HCT116 (cell line): Measurements from ENCODE around the gene PSMB9. TPM values are rescaled to one million over a fixed set of nuclear protein-coding genes. Genes with fewer than 3 reads are reported as not detected.

Experiments
- ATAC-seq: fragments of 200-7000 bp; cut with Tn5 transposase; 2 replicates; pipeline ENCODE4 v1.9.1; 2020; ENCODE audit warnings: mild to moderate bottlenecking, moderate library complexity
- BruUV-seq: library from RNA; stranded (reverse); fragments of 400-500 nt; replicated peaks from 2 replicates; lab custom pipeline; 2021; lab: Mats Ljungman, UMichigan
- CTCF ChIA-PET: fragments of 300-600 bp; sonication (Branson Sonifier 250); formaldehyde crosslinking; loops from one replicate; lab custom pipeline; 2021; ENCODE audit warnings: antibody characterized with exemption; lab: Charles Lee
- POLR2A ChIA-PET: fragments of 300-600, 350-600 bp; sonication (Branson Sonifier 250); formaldehyde crosslinking; loops from one replicate; lab custom pipeline; 2021; ENCODE audit warnings: antibody characterized with exemption; lab: Charles Lee
- RAD21 ChIA-PET, 2 experiments: fragments of 300-600 bp; sonication (Branson Sonifier 250); formaldehyde crosslinking; loops; one replicate each; lab custom pipeline; 2023; ENCODE audit warnings: low total read pairs in 2 of 2; ENCODE audit not compliant: uncharacterized antibody in 2 of 2, unreplicated experiment in 2 of 2, low non-redundant PET in 1 of 2; lab: Charles Lee
- DNase-seq: peaks from one replicate; pipeline ENCODE4 v3.0.0-alpha.2; 2010; ENCODE audit warnings: low read depth, low spot score
- H2AFZ ChIP-seq: fragments of 200-600 bp; shearing (Covaris generic), sonication (generic); 2 replicates; pipeline ENCODE4 v1.6.1; 2017; ENCODE audit warnings: low read depth, mixed run types, mixed read lengths, antibody characterized with exemption, low read length; ENCODE audit not compliant: poor library complexity, severe bottlenecking
- H3K27ac ChIP-seq: 2 replicates; pipeline ENCODE4 v1.5.1; 2012; ENCODE audit warnings: low read depth, low read length
- H3K27me3 ChIP-seq: fragments of 200-600 bp; sonication (generic); 2 replicates; pipeline ENCODE4 v1.6.1; 2016; ENCODE audit warnings: mixed run types, low read length, mixed read lengths; ENCODE audit not compliant: insufficient read depth
- H3K36me3 ChIP-seq, 2 experiments: fragments of 200-500 bp in 1 of 2; fragments of 200-600 bp in 1 of 2; sonication (Bioruptor generic) in 1 of 2; sonication (generic) in 1 of 2; 2 replicates each; pipeline versions ENCODE4 v1.5.1 to v1.6.1; 2014 to 2016; ENCODE audit warnings: low read length in 2 of 2, inconsistent platforms in 1 of 2, mixed read lengths in 1 of 2, mixed run types in 1 of 2; ENCODE audit not compliant: insufficient read depth in 2 of 2, control insufficient read depth in 1 of 2
- H3K4me1 ChIP-seq, 2 experiments: fragments of 200-600 bp in 1 of 2; sonication (generic) in 1 of 2; 2 replicates each; pipeline versions ENCODE4 v1.5.1 to v1.6.1; 2012 to 2017; ENCODE audit warnings: low read length in 2 of 2, inconsistent platforms in 1 of 2, mild to moderate bottlenecking in 1 of 2, mixed read lengths in 1 of 2, mixed run types in 1 of 2, moderate library complexity in 1 of 2; ENCODE audit not compliant: insufficient read depth in 2 of 2, control insufficient read depth in 1 of 2
- H3K4me2 ChIP-seq: fragments of 200-600 bp; sonication (generic); 2 replicates; pipeline ENCODE4 v1.6.1; 2017; ENCODE audit warnings: mixed run types, low read length, mixed read lengths
- H3K4me3 ChIP-seq, 2 experiments: fragments of 200-600 bp in 1 of 2; sonication (generic) in 1 of 2; replicated peaks in 1 of 2; 2 replicates each; pipeline ENCODE4 v1.5.1; 2011 to 2016; ENCODE audit warnings: low read length in 2 of 2, control low read depth in 1 of 2, low read depth in 1 of 2, mild to moderate bottlenecking in 1 of 2, mixed read lengths in 1 of 2, mixed run types in 1 of 2
- H3K79me2 ChIP-seq: fragments of 200-600 bp; sonication (generic); 2 replicates; pipeline ENCODE4 v1.6.1; 2017; ENCODE audit warnings: mild to moderate bottlenecking, mixed run types, low read length, moderate library complexity, mixed read lengths; ENCODE audit not compliant: insufficient read depth
- H3K9ac ChIP-seq: fragments of 200-600 bp; sonication (generic); 2 replicates; pipeline ENCODE4 v1.6.1; 2016; ENCODE audit warnings: low read length, mixed read lengths
- H3K9me2 ChIP-seq: fragments of 200-600 bp; sonication (generic), shearing (Covaris generic); 2 replicates; pipeline ENCODE4 v1.6.1; 2017; ENCODE audit warnings: mixed run types, mild to moderate bottlenecking, moderate library complexity; ENCODE audit not compliant: insufficient read depth
- H3K9me3 ChIP-seq, 2 experiments: fragments of 200-500 bp in 1 of 2; fragments of 200-600 bp in 1 of 2; sonication (Bioruptor generic) in 1 of 2; sonication (generic) in 1 of 2; 2 replicates each; pipeline ENCODE4 v1.6.1; 2014 to 2017; ENCODE audit warnings: low read length in 2 of 2, mixed read lengths in 2 of 2, inconsistent platforms in 1 of 2, low read depth in 1 of 2, mild to moderate bottlenecking in 1 of 2, mixed run types in 1 of 2, moderate library complexity in 1 of 2; ENCODE audit not compliant: control insufficient read depth in 1 of 2, insufficient read depth in 1 of 2
- H4K20me1 ChIP-seq: fragments of 200-600 bp; sonication (generic), shearing (Covaris generic); 2 replicates; pipeline ENCODE4 v1.6.1; 2017; ENCODE audit warnings: mixed run types, mild to moderate bottlenecking, moderate library complexity; ENCODE audit not compliant: insufficient read depth
- CBX3 ChIP-seq: IDR thresholded peaks from 2 replicates; pipeline ENCODE4 v1.6.1; 2012; ENCODE audit warnings: low read depth
- intact Hi-C: fragments of 100-400 bp; cut with micrococcal nuclease; formaldehyde crosslinking; loops from 2 replicates; pipeline ENCODE4 v1.10.0; 2022
- total RNA-seq: library from RNA; stranded (reverse); gene quantifications from one replicate; pipeline ENCODE4 v1.2.1, GENCODE V29; 2021; ENCODE audit not compliant: unreplicated experiment

PSMB9 gene
- total RNA-seq, 1 experiment from 2014 or later: 8.1 TPM

GRCh38 chr6:32908897-32909296 lies 54.9 kb downstream of the PSMB9 start:
- Histone ChIP-seq H3K4me2 (no peak overlapping the region), H3K4me1 (no peaks in the 10 kb centered on the region), H3K9ac (no peak overlapping the region), H4K20me1 (no peaks in the 10 kb centered on the region), H3K36me3 (no peaks in the 10 kb centered on the region), H3K27me3 (0 out of 2 replicates have a peak, but pooled peaks cover 3% of the 10 kb centered on the region), H3K79me2 (no peaks in the 10 kb centered on the region), H3K9me3 (no peaks in the 10 kb centered on the region), H3K4me3 (no peak overlapping the region), H2AFZ (no peak overlapping the region), H3K9me2 (no peaks in the 10 kb centered on the region), H3K27ac (no peak overlapping the region)
- no peak for ATAC-seq
- no TSS peak for BruUV-seq
- POLR2A ChIA-PET: no interaction called here
- no peak for DNase-seq
- CTCF ChIA-PET: interaction anchor here (1.7 kb wide), 1 partner anchor 25 kb away, joined by 8 read pairs; no protein-coding TSS in a partner anchor
- RAD21 ChIA-PET: no interaction called here
- TF ChIP-seq CBX3: no peak
- intact Hi-C loops: no loop called here

Other genes with a start within 250 kb of the PSMB9 start
- 0.86 TPM for gene HLA-DQA1, start 216.8 kb upstream of the PSMB9 start, total RNA-seq
- 2.1 TPM for gene HLA-DQB1, start 187.5 kb upstream of the PSMB9 start, total RNA-seq
- gene HLA-DQA2, start 112.8 kb upstream of the PSMB9 start, total RNA-seq: not detected
- 1.8 TPM for gene HLA-DQB2, start 90.7 kb upstream of the PSMB9 start, total RNA-seq
- gene HLA-DOB, start 37.2 kb upstream of the PSMB9 start, total RNA-seq: 0.64 TPM
- 59.9 TPM for gene TAP2, start 15.5 kb upstream of the PSMB9 start, total RNA-seq
- 0.96 TPM for gene PSMB8, start 10.1 kb upstream of the PSMB9 start, total RNA-seq
- gene TAP1, start 488 bp upstream of the PSMB9 start, total RNA-seq: 32.2 TPM
- 3.3 TPM for gene HLA-DMB, start 86.8 kb downstream of the PSMB9 start, total RNA-seq
- gene HLA-DMA, start 98.9 kb downstream of the PSMB9 start, total RNA-seq: 12.1 TPM
- gene BRD2, start 114.4 kb downstream of the PSMB9 start, total RNA-seq: 260 TPM
- gene HLA-DOA, start 155.4 kb downstream of the PSMB9 start, total RNA-seq: 0.39 TPM
- 0.89 TPM for gene HLA-DPA1, start 219.5 kb downstream of the PSMB9 start, total RNA-seq
- 1.5 TPM for gene HLA-DPB1, start 221.8 kb downstream of the PSMB9 start, total RNA-seq